ENCODE results near the gene CCSER2.

- TF ChIP-seq CTCF (IDR thresholded peaks at IDR 0.05) (no peak), POLR2AphosphoS5 (IDR thresholded peaks at IDR 0.05) (no peak), POLR2A (IDR thresholded peaks at IDR 0.05) (no peak)
Observed at GRCh38 chr10:84460520-84460919, 132.1 kb downstream of the CCSER2 start.

Data from breast epithelium (tissue), 3 donors.